Measurements from ENCODE around the gene ATF7IP2. TPM values are rescaled to one million over a fixed set of nuclear protein-coding genes. Genes with fewer than 3 reads are reported as not detected.
"Not testable (repeated sequence)": the region's sequence is repeated elsewhere in the genome, so short reads cannot be mapped to it uniquely, and the experiment has no call there.

Gene ATF7IP2
- total RNA-seq, 1 experiment from 2014 or later: 22.8 TPM

DNA sequence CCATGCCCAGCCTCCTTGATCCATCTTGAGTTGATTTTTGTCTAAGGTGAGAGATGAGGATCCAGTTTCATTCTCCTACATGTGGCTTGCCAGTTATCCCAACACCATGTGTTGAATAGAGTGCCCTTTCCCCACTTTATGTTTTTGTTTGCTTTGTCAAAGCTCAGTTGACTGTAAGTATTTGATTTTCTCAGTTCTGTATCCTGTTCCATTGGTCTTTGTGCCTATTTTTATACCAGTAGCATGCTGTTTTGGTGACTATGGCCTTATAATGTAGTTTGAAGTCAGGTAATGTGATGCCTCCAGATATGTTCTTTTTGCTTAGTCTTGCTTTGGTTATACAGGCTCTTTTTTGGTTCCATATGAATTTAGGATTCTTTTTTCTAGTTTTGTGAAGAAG, 23.9 kb downstream of the ATF7IP2 start:
- H3K4me1 Mint-ChIP-seq; CTCF ChIA-PET; H3K4me3 Mint-ChIP-seq; ATAC-seq; H3K27me3 Mint-ChIP-seq (ENCODE audit: low read depth); DNase-seq (ENCODE audit: low spot score); H3K27ac Mint-ChIP-seq; POLR2A ChIA-PET: not testable (repeated sequence)
- Mint-ChIP-seq H3K9me3 (peaks cover 76% of the 10 kb centered on the region), H3K36me3 (peaks cover 86% of the 10 kb centered on the region)

DNA sequence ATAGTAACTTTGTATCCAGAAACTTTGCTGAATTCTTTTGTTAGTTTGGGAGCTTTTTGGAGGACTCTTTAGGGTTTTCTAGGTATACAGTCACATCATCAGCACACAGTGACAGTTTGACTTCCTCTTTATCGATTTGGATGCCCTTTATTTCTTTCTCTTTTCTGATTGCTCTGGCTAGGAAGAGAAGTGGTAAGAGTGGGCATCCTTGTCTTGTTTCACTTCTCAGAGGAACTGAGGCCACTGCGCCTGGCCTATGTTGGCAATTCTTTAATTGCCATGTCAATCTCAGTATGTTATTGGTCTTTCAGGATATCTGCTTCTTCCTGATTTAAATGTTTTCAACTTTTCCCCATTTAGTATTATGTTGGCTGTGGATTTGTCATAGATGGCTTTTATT, 24.6 kb downstream of the ATF7IP2 start:
- peaks cover 87% of the 10 kb centered on the region for H3K36me3 Mint-ChIP-seq
- H3K27me3 Mint-ChIP-seq (ENCODE audit: low read depth): peaks cover 2% of the 10 kb centered on the region; the same call in 1 of the 2 replicates

DNA sequence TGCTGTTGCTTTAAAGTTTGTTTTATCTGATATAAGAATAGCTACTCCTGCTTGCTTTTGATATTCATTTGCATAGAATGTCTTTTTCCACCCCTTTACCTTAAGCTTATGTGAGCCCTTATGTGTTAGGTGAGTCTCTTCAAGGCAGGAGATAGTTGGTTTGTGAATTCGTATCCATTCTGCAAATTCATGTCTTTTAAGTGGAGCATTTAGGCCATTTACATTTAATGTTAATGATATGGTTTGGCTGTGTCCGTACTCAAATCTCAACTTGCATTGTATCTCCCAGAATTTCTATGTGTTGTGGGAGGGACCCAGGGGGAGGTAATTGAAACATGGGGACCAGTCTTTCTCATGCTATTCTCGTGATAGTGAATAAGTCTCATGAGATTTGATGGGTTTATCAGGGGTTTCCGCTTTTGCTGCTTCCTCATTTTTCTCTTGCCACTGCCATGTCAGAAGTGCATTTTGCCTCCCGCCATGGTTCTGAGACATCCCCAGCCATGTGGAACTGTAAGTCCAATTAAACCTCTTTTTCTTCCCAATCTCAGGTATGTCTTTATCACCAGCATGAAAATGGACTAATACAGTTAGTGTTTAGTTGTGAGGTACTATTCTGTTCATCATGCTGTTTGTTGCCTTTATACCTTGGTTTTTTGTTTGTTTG, 27.2 kb downstream of the ATF7IP2 start:
- Mint-ChIP-seq H3K9me3 (peaks cover 86% of the 10 kb centered on the region), H3K4me1 (peaks cover 9% of the 10 kb centered on the region), H3K4me3 (no peak overlapping the region), H3K27ac (no peak overlapping the region), H3K27me3 (ENCODE audit: low read depth) (peaks cover 2% of the 10 kb centered on the region; the same call in 1 of the 2 replicates), H3K36me3 (peaks cover 89% of the 10 kb centered on the region)
- DNase-seq (ENCODE audit: low spot score) (no peak), ATAC-seq (no peak)
- TF ChIP-seq ZNF671 (CRISPR knock-in tag; IDR thresholded peaks at IDR 0.05) (no peak), ZNF138 (CRISPR knock-in tag; conservative IDR thresholded peaks at IDR 0.05) (no peak), NR1H2 (CRISPR knock-in tag; IDR thresholded peaks at IDR 0.05) (no peak), SOX15 (CRISPR knock-in tag; IDR thresholded peaks at IDR 0.05) (no peak), TCF7 (CRISPR knock-in tag; IDR thresholded peaks at IDR 0.05; ENCODE audit: low read depth) (no peak), JUN (CRISPR knock-in tag; IDR thresholded peaks at IDR 0.05) (no peak), TEAD4 (CRISPR knock-in tag; IDR thresholded peaks at IDR 0.05) (no peak)
- TF ChIP-seq, protein P1, sequence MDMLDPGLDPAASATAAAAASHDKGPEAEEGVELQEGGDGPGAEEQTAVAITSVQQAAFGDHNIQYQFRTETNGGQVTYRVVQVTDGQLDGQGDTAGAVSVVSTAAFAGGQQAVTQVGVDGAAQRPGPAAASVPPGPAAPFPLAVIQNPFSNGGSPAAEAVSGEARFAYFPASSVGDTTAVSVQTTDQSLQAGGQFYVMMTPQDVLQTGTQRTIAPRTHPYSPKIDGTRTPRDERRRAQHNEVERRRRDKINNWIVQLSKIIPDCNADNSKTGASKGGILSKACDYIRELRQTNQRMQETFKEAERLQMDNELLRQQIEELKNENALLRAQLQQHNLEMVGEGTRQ (CRISPR knock-in tag; IDR thresholded peaks at IDR 0.05): no peak
- TF ChIP-seq, protein P2, sequence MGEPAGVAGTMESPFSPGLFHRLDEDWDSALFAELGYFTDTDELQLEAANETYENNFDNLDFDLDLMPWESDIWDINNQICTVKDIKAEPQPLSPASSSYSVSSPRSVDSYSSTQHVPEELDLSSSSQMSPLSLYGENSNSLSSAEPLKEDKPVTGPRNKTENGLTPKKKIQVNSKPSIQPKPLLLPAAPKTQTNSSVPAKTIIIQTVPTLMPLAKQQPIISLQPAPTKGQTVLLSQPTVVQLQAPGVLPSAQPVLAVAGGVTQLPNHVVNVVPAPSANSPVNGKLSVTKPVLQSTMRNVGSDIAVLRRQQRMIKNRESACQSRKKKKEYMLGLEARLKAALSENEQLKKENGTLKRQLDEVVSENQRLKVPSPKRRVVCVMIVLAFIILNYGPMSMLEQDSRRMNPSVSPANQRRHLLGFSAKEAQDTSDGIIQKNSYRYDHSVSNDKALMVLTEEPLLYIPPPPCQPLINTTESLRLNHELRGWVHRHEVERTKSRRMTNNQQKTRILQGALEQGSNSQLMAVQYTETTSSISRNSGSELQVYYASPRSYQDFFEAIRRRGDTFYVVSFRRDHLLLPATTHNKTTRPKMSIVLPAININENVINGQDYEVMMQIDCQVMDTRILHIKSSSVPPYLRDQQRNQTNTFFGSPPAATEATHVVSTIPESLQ (CRISPR knock-in tag; IDR thresholded peaks at IDR 0.05): no peak
- TF ChIP-seq, protein P3, sequence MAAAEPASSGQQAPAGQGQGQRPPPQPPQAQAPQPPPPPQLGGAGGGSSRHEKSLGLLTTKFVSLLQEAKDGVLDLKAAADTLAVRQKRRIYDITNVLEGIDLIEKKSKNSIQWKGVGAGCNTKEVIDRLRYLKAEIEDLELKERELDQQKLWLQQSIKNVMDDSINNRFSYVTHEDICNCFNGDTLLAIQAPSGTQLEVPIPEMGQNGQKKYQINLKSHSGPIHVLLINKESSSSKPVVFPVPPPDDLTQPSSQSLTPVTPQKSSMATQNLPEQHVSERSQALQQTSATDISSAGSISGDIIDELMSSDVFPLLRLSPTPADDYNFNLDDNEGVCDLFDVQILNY (CRISPR knock-in tag; IDR thresholded peaks at IDR 0.05): no peak
- TF ChIP-seq, protein P4, sequence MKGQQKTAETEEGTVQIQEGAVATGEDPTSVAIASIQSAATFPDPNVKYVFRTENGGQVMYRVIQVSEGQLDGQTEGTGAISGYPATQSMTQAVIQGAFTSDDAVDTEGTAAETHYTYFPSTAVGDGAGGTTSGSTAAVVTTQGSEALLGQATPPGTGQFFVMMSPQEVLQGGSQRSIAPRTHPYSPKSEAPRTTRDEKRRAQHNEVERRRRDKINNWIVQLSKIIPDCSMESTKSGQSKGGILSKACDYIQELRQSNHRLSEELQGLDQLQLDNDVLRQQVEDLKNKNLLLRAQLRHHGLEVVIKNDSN (CRISPR knock-in tag; IDR thresholded peaks at IDR 0.05): no peak
- TF ChIP-seq, protein P5, sequence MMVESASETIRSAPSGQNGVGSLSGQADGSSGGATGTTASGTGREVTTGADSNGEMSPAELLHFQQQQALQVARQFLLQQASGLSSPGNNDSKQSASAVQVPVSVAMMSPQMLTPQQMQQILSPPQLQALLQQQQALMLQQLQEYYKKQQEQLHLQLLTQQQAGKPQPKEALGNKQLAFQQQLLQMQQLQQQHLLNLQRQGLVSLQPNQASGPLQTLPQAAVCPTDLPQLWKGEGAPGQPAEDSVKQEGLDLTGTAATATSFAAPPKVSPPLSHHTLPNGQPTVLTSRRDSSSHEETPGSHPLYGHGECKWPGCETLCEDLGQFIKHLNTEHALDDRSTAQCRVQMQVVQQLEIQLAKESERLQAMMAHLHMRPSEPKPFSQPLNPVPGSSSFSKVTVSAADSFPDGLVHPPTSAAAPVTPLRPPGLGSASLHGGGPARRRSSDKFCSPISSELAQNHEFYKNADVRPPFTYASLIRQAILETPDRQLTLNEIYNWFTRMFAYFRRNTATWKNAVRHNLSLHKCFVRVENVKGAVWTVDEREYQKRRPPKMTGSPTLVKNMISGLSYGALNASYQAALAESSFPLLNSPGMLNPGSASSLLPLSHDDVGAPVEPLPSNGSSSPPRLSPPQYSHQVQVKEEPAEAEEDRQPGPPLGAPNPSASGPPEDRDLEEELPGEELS (CRISPR knock-in tag; IDR thresholded peaks at IDR 0.05): no peak
- TF ChIP-seq, protein P6, sequence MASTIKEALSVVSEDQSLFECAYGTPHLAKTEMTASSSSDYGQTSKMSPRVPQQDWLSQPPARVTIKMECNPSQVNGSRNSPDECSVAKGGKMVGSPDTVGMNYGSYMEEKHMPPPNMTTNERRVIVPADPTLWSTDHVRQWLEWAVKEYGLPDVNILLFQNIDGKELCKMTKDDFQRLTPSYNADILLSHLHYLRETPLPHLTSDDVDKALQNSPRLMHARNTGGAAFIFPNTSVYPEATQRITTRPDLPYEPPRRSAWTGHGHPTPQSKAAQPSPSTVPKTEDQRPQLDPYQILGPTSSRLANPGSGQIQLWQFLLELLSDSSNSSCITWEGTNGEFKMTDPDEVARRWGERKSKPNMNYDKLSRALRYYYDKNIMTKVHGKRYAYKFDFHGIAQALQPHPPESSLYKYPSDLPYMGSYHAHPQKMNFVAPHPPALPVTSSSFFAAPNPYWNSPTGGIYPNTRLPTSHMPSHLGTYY (CRISPR knock-in tag; IDR thresholded peaks at IDR 0.05): no peak
- POLR2A ChIA-PET: no interaction called here
- CTCF ChIA-PET: no interaction called here

More for the DNA sequence above, 24.6 kb downstream of the ATF7IP2 start:
- H3K4me1 Mint-ChIP-seq: peaks cover 9% of the 10 kb centered on the region
- TF ChIP-seq CREB1 (CRISPR knock-in tag; IDR thresholded peaks at IDR 0.05) (no peak), ZNF396 (CRISPR knock-in tag; IDR thresholded peaks at IDR 0.05; ENCODE audit: borderline replicate concordance) (no peak), ATF1 (CRISPR knock-in tag; IDR thresholded peaks at IDR 0.05) (no peak)
- ChIA-PET CTCF (no interaction called here), POLR2A (no interaction called here)
- DNase-seq (ENCODE audit: low spot score) (no peak), ATAC-seq (no peak)
- H3K27ac Mint-ChIP-seq: no peak overlapping the region
- peaks cover 81% of the 10 kb centered on the region for H3K9me3 Mint-ChIP-seq
- no peak overlapping the region for H3K4me3 Mint-ChIP-seq

DNA sequence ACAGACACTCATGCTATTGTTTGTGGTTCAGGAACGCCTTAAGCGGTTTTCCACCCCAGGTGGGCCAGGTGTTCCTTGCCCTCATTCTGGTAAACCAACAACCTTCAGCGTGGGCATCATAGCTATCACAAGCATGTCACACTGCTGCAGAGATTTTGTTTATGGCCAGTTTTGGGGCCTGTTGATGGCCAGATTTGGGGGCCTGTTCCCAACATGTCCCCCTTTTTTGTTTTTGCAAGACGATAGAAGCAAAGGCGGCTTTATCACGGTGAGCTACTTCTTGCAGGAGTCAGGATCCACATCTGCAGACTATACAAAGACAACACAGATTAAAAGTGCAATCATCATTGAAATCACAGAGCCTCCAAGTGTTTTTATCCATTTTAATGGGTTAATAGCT, 32.3 kb downstream of the ATF7IP2 start:
- POLR2A ChIA-PET: interaction anchor here (0.6 kb wide), 1 partner anchor 85 kb away, joined by 3 read pairs; no protein-coding TSS in a partner anchor
- H3K36me3 Mint-ChIP-seq: peaks cover 91% of the 10 kb centered on the region
- H3K27ac Mint-ChIP-seq; H3K4me1 Mint-ChIP-seq; ATAC-seq; CTCF ChIA-PET; DNase-seq (ENCODE audit: low spot score); H3K27me3 Mint-ChIP-seq (ENCODE audit: low read depth); H3K4me3 Mint-ChIP-seq: not testable (repeated sequence)
- peaks cover 69% of the 10 kb centered on the region for H3K9me3 Mint-ChIP-seq
